ENCODE data around the gene PHKG2.

Gene PHKG2

GRCh38 chr16:30784215-30784614, 36.0 kb downstream of the PHKG2 start:
- no peaks in the 10 kb centered on the region for H4K20me1 ChIP-seq (ENCODE audit: low read depth, low read length)
- H3K27ac ChIP-seq (ENCODE audit: low read depth, low read length): no peak overlapping the region
- no peaks in the 10 kb centered on the region for H3K36me3 ChIP-seq (ENCODE audit: low read length)
- no peaks in the 10 kb centered on the region for H3K79me2 ChIP-seq (ENCODE audit: insufficient read depth, low read length)
- TF ChIP-seq EZH2phosphoT487 (conservative IDR thresholded peaks at IDR 0.05; ENCODE audit: low read length): no peak
- TF ChIP-seq, protein P1, sequence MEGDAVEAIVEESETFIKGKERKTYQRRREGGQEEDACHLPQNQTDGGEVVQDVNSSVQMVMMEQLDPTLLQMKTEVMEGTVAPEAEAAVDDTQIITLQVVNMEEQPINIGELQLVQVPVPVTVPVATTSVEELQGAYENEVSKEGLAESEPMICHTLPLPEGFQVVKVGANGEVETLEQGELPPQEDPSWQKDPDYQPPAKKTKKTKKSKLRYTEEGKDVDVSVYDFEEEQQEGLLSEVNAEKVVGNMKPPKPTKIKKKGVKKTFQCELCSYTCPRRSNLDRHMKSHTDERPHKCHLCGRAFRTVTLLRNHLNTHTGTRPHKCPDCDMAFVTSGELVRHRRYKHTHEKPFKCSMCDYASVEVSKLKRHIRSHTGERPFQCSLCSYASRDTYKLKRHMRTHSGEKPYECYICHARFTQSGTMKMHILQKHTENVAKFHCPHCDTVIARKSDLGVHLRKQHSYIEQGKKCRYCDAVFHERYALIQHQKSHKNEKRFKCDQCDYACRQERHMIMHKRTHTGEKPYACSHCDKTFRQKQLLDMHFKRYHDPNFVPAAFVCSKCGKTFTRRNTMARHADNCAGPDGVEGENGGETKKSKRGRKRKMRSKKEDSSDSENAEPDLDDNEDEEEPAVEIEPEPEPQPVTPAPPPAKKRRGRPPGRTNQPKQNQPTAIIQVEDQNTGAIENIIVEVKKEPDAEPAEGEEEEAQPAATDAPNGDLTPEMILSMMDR (IDR thresholded peaks at IDR 0.05; ENCODE audit: insufficient read depth, low read length, poor library complexity, severe bottlenecking): no peak
- H3K9ac ChIP-seq (ENCODE audit: low read length): no peak overlapping the region
- H3K9me2 ChIP-seq (replicated peaks; ENCODE audit: insufficient read depth, low read length): no peaks in the 10 kb centered on the region
- no peak overlapping the region for H3K4me2 ChIP-seq (ENCODE audit: low read depth, low read length, poor library complexity, severe bottlenecking)
- no peaks in the 10 kb centered on the region for H3K27me3 ChIP-seq (ENCODE audit: low read length)
- H2AFZ ChIP-seq (ENCODE audit: low read depth, low read length, severe bottlenecking): no peak overlapping the region
- no peak overlapping the region for H3K4me3 ChIP-seq (ENCODE audit: insufficient read depth, low read length, poor library complexity, severe bottlenecking)
- H3K9me3 ChIP-seq (ENCODE audit: insufficient read depth, low read length): no peaks in the 10 kb centered on the region
- no peaks in the 10 kb centered on the region for H3F3A ChIP-seq (ENCODE audit: insufficient read depth)

DNA sequence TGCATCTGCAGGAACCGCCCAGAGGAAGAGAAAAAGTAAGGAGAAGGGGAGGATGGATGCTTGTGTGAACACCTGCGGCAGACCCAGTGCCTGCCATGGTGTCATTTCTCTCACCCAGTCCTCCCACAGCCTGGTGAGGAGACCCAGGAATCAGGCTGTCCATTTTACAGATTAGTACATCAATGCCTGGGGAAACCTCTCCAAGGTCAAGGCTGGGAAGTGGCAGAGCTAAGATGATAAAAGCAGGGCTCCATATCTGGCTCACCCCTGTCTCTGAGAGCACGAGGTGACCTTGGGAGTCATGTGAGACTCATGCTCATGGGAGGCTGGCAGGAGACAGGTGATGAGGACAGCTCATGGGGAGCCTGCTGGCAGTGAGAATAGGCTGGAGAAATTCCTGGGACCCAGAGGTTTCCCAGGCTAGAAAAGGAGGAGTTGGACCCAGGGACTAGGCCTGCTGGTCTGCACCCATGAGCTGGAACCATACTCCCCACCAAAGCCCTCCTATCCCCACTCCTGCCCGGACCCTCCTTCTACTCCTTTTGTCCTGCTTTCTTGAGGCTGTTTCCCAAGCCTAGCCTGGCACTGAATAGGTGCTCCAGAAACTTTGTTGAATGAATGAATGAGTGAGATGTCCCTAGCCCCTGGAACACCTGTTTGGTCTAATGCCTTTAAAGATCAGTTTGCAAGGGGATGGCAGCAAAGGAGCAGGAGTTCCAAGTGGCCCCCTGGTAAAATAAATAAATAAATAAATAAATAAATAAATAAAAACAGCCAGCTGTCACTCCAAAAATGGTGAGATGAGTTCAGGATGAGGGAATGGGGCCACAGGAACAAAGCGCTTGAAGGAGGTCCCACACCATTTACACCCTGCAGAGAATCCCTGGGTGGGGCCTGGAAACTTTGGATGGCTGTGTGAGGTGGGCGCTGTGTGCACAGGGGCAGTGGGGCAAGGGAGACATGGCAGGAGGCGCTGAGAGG, 37.2 kb downstream of the PHKG2 start:
- Histone ChIP-seq H3K4me2 (ENCODE audit: low read depth, low read length, poor library complexity, severe bottlenecking) (no peak overlapping the region), H3K4me3 (ENCODE audit: insufficient read depth, low read length, poor library complexity, severe bottlenecking) (no peak overlapping the region), H3K27ac (ENCODE audit: low read depth, low read length) (no peak overlapping the region), H4K20me1 (ENCODE audit: low read depth, low read length) (no peaks in the 10 kb centered on the region), H3K9me2 (replicated peaks; ENCODE audit: insufficient read depth, low read length) (no peaks in the 10 kb centered on the region), H3K9me3 (ENCODE audit: insufficient read depth, low read length) (no peaks in the 10 kb centered on the region), H3K36me3 (ENCODE audit: low read length) (no peaks in the 10 kb centered on the region), H3K27me3 (ENCODE audit: low read length) (no peaks in the 10 kb centered on the region), H3F3A (ENCODE audit: insufficient read depth) (no peaks in the 10 kb centered on the region), H3K79me2 (ENCODE audit: insufficient read depth, low read length) (no peaks in the 10 kb centered on the region), H3K9ac (ENCODE audit: low read length) (no peak overlapping the region), H2AFZ (ENCODE audit: low read depth, low read length, severe bottlenecking) (no peak overlapping the region)
- TF ChIP-seq, protein P1 (IDR thresholded peaks at IDR 0.05; ENCODE audit: insufficient read depth, low read length, poor library complexity, severe bottlenecking): no peak
- no peak for TF ChIP-seq EZH2phosphoT487 (conservative IDR thresholded peaks at IDR 0.05; ENCODE audit: low read length)

DNA sequence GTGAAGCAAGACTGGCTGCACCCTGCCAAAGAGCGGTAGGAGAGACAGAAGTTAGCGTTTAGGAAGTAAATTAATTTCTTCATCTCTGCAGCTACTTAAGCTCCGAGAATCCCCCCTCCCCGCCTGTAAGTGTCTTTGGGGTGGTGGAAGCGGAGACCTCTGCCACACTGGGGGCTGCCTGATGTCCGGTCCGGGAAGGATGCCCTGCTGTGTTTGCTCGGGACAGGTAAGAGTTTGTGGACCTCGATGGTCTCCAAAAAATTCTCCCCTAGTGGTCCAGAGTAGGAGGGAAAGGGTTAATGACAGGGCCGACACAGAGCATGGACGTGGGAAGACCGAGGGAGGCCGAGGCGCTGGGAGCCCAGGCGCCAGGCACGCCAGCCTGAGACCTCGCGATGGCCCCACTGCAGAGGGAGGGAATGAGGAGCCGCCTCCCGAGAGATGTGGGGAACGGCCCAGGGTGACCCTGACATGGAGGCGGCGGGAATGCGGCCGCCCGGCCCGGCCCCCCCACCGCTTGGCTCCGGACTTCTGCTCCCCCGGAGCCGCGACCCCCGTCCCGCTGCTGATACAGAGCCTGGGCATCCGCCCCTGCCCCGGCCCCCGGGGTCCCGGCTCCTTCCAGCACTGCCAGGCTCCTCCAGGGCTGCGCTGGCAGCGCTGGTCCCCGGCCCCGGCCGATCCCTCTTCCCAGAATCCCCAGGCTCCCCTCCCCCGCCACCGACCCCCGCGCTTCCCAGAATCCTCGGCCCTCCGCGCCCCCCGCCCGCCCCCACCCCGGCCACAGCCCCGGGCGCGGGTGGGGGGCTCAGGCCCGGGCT, 38.1 kb downstream of the PHKG2 start:
- Histone ChIP-seq H2AFZ (ENCODE audit: low read depth, low read length, severe bottlenecking) (no peak overlapping the region), H3K27me3 (ENCODE audit: low read length) (no peaks in the 10 kb centered on the region), H3K36me3 (ENCODE audit: low read length) (no peaks in the 10 kb centered on the region), H3K9ac (ENCODE audit: low read length) (no peak overlapping the region), H3K9me3 (ENCODE audit: insufficient read depth, low read length) (no peaks in the 10 kb centered on the region), H3K4me3 (ENCODE audit: insufficient read depth, low read length, poor library complexity, severe bottlenecking) (no peak overlapping the region), H3K79me2 (ENCODE audit: insufficient read depth, low read length) (no peaks in the 10 kb centered on the region), H4K20me1 (ENCODE audit: low read depth, low read length) (no peaks in the 10 kb centered on the region), H3F3A (ENCODE audit: insufficient read depth) (no peaks in the 10 kb centered on the region), H3K9me2 (replicated peaks; ENCODE audit: insufficient read depth, low read length) (no peaks in the 10 kb centered on the region), H3K4me2 (ENCODE audit: low read depth, low read length, poor library complexity, severe bottlenecking) (no peak overlapping the region), H3K27ac (ENCODE audit: low read depth, low read length) (no peak overlapping the region)
- TF ChIP-seq, protein P1 (IDR thresholded peaks at IDR 0.05; ENCODE audit: insufficient read depth, low read length, poor library complexity, severe bottlenecking): no peak
- TF ChIP-seq EZH2phosphoT487 (conservative IDR thresholded peaks at IDR 0.05; ENCODE audit: low read length): no peak

All from SU-DHL-6 (cell line).